GM21447 (cell line): ENCODE measurements around the gene TMEM185B.
A peak's percentile ranks its signal among the peaks of the same experiment; 100 is the strongest.
"Not testable (repeated sequence)": the region's sequence is repeated elsewhere in the genome, so short reads cannot be mapped to it uniquely, and the experiment has no call there.

Experiments
- ATAC-seq: cut with Tn5 transposase; IDR thresholded peaks from one replicate; pipeline ENCODE4 v1.9.1; 2021; ENCODE audit not compliant: unreplicated experiment

The TMEM185B gene

DNA sequence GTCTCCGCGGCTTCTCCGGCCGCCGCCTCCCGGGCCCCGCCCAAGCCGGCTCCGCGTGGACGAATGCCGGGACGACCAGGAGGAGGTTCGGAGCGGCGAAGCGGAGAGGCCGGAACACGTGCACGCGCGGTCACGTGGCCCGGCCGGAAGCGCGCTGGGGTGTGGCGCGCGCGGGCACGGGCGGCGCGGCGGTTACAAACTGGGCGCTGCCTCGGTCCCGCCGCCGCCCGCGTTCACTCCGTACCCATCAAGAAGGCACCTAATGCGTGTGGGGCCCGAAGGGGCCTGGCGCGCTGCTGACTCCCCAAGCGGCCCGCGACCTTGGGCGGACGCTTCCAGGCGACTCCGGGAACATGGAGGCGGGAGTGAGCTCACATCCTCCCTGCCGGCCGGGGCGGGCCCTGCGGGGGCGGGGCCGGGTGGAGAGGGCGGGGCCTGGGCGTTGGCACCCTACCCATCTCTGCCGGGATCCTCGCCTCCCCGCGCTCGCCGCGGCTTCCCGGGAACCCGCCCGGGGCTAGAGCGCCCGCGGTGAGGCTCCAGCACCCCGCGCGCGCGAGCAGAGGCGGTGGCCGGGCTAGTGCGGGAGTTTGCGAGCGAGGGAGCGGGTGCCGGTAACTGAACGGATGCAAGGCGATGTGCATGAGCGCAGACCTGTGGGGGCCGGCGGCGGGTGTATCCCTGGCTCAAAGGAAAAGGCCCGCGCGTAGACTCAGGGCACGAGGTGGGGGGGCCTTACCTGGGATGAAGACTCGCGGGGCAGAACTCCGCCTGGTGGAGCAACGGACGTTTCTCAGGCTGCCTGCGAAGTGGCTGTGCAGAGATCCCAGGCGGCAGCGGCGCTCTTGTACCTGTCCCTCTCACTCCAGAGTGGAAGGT is at the start of gene TMEM185B:
Gene TMEM185B, minus strand, starts transcription at position 367 of the 879 bp plus-strand sequence. CDS start 424 bp downstream, outside the sequence.
- peak; percentile 88 for ATAC-seq

DNA sequence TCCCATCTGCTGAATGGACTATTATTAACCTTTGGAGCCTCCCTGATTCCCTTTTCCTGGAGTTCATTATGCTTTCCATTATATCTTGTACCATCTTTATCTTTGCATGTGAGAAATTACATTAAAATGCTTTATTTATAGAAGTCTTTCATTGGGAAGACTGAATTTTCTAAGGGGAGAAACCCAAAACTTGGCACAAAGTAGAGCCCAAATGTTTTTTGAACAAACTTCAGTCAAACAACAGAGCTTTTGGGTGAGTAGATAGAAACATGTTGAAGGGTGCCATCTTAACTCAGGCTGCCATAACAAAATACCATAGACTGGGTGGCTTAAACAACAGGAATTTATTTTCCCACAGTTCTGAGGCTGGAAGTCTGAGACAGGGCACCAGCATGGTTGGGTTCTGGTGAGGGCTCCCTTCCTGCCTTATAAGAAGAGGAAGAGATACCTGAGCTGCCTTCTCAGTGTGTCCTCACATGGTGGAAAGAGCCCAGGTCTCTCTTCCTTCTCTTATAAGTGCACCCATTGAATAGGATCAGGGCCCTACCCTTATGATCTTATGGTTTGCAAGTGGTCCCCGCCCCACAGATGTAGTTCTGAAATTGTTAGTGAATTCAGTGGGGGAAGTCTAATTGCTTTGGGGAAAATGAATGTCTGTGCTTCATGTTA is 48.6 kb upstream of the TMEM185B start:
- ATAC-seq, result no peak

DNA sequence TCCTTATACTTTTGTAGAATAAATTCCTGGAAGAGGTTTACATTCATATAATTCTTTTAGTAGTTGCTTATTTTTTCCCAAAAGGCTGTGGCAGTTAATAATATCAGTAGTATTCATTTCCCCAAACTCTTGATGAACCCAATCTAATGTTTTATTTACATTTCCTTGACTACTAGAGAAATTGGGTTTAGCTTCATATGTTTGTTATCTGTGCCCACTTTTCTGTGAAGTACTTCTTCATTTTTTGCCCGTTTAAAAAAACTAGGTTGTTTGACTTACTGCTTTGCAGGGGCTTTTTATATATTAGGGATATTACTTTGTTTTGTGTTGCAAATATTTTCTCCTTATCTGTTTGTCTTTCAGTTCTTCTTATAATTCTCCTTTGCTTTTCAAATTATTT is 46.6 kb upstream of the TMEM185B start:
- ATAC-seq, result no peak

DNA sequence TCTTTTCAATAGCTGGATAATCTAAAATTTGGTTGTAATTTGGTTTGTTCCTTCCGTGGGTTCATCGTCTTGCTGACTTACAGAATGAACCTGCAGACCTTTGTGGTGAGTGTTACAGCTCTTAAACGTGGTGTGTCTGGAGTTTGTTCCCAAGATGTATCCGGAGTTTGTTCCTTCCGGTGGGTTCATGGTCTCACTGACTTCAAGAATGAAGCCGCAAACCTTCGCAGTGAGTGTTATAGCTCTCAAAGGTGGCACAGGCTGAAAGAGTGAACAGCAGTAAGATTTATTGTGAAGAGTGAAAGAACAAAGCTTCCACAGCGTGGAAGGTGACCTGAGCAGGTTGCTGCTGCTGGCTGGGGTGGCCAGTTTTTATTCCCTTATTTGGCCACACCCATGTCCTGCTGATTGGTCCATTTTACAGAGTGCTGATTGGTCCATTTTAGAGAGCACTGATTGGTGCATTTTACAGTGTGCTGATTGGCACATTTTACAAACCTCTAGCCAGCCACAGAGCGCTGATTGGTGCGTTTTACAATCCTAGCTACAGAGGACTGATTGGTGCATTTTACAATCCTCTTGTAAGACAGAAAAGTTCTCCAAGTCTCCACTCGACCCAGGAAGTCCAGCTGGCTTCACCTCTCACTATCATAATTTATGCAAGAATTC is 46.0 kb upstream of the TMEM185B start:
- ATAC-seq, result no peak

DNA sequence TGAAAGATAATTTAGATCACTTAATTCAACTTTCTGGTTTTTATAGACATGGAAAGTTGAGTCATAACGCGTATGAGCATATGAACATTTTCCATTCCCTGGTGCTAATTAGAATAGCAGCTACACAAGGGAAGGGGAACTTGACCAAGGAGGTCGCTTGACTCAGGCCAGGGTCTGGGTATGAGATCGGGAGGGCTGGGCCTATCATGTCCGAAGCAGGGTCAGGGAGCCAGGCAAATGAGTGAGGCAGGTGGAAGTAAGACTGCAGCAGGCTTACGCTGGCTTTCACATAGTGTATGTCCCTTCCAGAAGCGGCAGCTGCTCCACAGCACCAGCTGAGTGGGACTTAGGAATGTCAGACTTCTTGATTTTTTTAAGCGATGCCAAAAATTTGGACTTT is 44.1 kb upstream of the TMEM185B start:
- no peak for ATAC-seq

DNA sequence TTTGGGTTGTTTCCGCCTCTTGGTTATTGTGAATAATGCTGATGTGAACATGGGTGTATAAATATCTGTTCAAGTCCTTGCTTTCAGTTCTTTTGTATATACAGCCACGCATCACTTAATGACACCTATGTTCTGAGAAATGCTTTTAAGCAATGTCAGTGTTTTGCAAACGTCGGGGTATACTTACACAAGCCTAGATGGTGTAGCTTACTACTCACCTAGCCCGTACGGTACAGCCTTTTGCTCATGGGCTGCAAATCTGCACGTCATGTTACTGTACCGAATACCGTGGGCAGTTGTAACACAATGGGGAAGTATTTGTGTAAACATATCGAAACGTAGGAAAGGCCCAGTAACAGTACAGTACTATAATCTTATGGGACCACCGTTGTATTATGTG is 41.8 kb upstream of the TMEM185B start:
- peak; percentile 46 for ATAC-seq

DNA sequence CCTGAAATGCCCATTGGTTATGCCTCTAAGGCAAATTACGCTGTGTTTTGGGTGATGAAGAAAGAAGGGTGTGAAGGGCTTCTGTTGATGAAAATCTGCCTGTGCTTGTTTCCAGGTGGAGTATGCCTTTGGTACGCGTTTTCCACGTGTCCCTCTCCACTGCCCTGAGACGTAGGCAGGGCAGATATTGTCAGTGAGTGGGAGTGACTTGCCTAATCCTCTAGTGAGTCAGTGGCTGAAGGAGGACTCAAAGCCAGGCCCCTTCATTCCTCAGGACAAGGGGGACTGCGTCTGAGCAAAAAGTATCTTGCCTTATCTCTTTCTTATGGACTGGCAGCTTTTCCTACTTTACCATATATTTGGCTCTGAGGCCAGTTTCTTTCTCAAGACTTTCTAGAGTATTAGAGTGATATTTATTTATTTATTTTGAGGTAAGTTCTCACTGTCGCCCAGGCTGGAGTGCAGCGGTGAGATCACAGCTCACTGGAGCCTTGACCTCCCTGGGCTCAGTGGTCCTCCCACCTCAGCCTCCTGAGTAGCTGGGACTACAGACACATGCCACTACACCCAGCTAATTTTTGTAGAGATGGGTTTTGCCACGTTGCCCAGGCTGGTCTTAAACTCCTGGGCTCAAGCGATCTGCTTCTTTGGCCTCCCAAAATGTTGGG is 39.7 kb upstream of the TMEM185B start:
- ATAC-seq, result no peak

DNA sequence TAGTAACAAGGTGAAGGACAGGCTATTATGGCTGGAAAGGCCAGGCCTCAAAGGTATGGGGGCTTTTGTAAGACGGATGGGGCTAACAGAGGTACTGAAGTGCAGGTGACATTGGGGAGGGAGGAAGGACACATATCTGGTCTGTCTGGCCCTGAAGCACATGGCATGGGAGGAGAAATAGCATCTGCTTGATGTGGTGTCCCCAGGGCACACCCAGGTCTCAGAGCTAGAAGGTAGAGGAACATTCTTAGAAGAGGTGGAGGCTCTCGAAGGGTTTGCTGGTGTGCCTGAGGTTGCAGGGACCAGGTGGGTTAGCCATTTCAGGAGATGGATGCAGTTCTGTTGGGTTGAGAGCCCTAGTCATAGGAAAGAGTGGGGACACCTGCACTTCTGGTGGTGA is 39.0 kb upstream of the TMEM185B start:
- no peak for ATAC-seq

DNA sequence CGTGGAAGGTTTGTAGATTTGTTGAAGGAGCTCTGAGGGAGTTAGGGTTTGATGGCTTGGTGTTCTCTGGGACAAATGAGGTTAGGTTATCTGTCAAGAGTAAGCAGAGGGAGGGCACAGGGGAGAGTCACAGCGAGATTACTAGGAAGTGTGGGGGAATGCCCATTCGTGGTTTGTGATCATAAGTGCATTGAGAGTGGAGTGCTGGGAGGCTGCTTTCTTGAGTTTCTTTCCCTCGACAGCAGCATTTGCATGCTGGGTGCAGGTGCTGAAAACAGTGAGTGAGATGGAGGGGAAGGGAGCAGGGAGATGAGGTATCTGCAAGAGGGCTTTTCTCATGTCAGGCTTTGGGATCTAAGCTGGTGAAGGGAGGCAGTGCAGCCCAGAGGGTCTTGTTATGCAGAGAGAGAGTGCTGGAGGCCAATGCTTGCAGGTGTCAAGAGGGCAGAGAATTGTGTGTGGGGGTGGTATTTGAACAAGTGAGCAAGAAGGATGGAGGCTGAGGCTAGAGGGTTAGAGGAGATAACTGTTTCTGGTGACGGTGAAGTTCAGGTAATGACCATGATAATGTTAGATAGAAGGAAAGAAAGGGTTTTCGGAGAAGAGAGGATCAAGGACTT is 38.3 kb upstream of the TMEM185B start:
- ATAC-seq, result peak; percentile 89

DNA sequence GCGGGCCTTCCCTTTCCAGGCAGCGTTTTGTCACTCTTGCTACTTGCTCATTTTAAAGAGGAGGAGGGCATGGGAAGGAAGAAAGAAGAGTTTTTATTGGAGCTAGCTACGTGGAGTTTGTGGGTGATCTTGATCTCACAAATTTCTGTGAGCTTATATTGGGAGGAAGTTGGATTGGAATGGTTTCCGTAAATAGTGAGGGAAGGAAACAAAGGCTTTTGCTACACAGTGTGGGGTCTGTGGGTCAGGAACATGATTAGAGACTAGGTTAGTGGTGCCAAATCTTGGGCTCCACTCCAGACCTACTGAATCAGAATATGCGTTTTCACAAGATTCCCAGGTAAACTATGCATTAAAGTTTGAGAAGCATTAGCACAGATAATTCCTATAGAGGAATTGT is 37.5 kb upstream of the TMEM185B start:
- ATAC-seq, result no peak

DNA sequence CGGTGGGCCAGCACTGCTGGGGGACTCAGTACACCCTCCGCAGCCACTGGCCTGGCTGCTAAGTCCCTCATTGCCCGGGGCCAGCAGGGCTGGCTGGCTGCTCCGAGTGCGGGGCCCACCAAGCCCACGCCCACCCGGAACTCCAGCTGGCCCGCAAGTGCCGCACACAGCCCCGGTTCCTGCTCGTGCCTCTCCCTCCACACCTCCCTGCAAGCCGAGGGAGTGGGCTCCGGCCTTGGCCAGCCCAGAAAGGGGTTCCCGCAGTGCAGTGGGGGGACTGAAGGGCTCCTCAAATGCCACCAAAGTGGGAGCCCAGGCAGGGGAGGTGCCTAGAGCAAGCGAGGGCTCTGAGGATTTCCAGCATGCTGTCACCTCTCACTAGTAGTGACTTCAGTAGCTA is 36.7 kb upstream of the TMEM185B start:
- ATAC-seq, result not testable (repeated sequence)

DNA sequence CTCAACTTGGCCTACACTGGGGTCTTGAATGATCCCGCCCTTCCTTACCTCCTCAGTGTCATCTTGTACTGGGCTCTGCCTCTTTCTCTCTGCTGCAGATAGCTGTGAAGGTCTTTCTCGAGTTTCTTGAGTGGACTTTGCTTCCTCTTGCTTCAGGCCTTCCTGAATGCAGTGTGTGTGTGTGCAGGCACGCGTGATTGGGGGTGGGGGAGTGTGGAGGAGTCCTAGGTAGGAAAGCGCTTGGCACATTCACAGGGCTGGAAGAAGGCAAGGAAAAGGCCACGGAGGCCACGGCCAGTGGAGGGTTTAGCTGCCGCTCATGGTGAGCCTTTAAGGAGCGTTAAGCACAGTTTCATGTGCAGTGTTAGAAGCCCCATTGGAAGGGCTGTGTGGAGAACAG is 35.0 kb upstream of the TMEM185B start:
- no peak for ATAC-seq

DNA sequence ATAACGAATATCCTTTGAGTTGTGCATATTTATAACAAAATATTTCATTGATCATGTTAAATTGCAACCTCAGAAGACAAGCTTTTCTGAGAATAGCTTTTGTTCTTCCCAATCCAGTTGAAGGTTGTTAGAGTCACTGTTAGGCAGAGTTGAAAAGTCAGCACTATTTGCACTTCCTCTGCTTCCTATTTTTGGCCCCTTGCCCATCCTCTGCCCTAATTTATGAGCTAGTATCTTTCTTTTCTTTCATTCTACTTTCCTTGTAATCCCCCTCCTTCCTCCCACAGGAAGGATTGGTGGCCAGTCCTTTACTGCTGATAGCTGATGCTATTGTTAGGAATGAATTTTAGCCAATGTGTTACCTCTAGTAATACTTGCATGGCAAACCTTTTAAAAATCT is 34.3 kb upstream of the TMEM185B start:
- ATAC-seq, result no peak

DNA sequence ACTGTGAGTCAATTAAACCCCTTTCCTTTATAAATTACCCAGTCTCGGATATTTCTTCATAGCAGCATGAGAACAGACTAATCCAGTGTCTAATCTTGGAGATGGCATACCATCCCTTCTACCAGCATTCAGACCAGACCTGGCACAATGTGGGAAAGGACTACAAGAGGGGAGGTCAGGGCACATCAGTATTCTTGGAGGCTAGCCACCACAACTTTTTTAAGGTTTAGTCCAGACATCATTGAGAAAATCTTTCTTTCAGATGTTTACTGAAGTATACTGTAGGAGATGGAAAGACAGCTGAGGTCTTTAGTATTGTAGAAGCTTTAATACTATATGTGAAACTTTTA is 33.4 kb upstream of the TMEM185B start:
- no peak for ATAC-seq

DNA sequence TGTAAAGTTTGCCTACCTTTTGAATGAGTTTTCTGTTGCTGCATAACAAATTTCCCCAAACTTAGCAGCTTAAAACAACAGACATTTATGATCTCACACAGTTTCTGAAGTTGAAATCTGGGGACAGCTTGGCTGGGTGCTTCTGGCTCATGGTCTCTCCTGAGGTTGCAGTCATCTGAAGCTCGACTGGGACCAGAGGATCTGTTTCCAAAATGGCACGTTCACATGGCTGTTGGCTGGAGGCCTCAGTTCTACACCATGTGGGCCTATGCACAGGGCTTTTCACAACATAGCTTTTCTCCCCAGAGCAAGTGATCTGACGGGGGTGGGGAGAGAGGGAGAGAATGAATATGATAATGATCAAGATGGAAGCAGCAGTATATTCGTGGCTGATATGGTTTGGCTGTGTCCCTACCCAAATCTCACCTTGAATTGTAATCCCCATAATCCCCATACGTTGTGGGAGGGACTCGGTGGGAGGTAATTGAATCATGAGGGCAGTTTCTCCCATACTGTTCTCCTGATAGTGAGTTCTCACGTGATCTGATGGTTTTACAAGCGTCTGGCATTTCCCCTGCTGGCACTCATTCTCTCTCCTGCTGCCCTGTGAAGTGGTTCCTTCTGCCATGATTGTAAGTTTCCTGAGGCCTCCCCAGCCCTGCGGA is 32.9 kb upstream of the TMEM185B start:
- ATAC-seq, result no peak

DNA sequence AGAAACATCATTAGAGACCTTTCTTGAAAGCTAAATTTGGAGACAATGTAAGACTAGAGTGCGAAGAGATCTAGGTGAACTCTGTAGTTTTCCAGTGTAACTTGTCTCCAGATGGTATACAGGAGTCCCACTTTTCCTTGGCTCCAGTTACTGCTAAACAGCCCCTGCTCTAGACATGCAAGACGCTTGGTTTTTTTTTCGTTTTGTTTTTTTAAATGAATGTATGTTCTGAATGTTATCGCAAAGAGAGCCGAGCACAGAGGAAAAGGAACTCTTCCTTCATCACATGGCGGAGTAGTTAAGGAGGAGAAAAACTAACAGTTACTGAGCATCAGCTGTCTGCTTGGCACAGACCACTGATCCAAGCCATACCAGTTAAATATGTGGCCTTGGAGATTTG is 31.9 kb upstream of the TMEM185B start:
- no peak for ATAC-seq

DNA sequence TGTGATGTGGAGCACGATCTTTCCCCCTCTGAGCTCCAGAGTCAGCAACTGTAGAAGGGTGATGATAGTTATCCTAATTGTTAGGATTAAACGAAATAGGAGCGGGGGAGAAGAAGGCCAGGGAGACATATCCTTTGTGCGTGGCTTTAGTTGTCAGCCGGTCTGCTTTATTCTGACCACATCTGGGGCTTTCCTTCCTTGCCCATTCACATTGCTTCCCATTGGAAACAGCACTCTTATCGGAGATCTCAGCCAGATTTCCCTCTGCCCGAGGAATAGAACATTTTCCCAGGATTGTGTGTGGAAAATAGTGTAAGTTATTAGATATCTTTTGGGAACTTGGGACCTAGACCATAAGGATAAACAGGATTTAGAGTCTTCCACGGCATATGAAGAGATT is 31.0 kb upstream of the TMEM185B start:
- ATAC-seq, result no peak

DNA sequence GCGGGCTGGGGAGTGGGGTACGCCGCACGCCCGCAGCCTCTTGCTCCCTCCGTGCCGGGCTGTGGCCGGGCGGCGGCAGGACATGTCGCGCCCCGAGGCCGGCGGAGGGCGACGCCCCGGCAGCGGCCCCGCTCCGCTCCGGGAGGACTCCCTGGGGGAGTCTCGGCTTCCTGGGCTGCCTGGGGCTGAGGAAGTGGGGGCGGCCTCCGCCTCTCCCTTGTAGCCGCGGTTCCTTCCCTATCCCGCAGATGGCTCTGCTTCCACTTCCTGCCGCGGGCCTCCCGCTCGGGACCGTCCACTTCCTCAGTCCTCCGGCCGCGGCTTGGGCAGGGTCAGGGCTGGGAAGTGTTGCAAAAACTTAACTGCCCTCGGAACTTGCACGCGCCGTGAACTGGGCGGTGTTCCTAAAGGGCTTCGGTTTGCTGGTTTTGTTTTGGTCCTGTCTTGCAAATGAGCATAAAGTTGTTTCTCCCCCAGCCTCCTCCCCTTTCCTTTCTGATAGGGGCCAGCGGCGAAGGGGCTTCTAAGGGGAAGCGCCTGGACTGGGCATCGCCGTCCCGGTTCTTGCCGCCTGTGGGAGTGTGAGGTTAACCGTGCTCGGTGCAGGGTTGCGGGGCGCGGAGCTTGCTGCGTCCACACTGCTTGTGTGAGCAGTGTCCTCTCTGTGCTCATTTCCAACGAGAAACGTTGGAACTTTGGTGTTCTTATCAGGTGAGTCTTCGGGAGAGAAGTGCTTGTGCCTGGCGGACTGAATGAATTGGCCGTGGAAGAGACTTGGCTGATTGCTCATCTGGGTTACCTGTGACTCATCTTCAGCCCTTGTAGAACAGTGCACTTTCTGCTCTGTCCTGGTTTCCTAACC is 30.1 kb upstream of the TMEM185B start:
- ATAC-seq, result peak; percentile 45

DNA sequence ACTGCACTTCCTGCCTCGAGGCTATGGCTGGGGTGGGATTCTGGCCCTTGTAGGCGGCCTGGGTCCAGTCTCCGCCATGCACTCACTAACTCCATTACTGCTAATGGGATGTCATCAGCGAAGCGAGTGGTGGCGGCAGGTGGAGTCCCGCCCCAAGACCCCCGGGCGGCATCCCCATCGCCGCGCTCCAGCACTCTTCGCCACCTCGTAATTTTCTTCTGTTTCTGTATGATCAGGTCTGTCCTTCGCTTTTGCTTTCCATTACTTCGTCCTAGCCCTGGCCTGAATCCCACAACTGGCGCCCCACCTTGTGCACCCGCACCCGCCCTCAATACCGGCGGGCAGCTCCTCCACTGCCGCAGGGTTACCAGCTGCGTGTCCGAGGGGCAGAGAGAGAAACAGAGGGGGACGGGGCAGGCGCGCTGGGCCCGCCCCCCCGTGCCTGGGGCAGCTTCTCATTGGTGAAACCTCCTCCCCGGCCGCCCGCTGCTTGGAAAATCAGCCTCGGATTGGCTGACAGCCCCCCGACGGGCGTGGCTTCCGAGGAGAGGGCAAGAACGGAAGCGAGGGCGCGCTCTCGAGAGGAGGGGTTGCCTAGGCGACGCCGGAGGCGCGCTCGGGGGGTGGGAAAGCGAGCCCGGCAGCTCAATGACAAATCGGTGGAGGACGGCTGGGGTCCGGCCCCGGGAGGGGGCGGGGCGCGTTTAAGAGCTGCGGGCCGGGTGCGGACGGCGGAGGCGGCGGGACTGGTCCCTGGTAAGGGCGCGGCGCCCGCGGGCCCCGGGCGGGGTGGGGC is 29.2 kb upstream of the TMEM185B start, which contains the start of gene RALB:
Gene RALB, plus strand, starts transcription at position 628 of the 796 bp plus-strand sequence. CDS start 25,813 bp downstream, outside the sequence.
- peak; percentile 87 for ATAC-seq
